HS-27A (cell line): ENCODE data around the gene POU4F3.
"Not testable (repeated sequence)": the region's sequence is repeated elsewhere in the genome, so short reads cannot be mapped to it uniquely, and the experiment has no call there.

Experiments used
- DNase-seq: peaks from one replicate; pipeline ENCODE4 v3.0.0-alpha.2; 2012; ENCODE audit warnings: low read depth, missing footprints

The POU4F3 gene

DNA sequence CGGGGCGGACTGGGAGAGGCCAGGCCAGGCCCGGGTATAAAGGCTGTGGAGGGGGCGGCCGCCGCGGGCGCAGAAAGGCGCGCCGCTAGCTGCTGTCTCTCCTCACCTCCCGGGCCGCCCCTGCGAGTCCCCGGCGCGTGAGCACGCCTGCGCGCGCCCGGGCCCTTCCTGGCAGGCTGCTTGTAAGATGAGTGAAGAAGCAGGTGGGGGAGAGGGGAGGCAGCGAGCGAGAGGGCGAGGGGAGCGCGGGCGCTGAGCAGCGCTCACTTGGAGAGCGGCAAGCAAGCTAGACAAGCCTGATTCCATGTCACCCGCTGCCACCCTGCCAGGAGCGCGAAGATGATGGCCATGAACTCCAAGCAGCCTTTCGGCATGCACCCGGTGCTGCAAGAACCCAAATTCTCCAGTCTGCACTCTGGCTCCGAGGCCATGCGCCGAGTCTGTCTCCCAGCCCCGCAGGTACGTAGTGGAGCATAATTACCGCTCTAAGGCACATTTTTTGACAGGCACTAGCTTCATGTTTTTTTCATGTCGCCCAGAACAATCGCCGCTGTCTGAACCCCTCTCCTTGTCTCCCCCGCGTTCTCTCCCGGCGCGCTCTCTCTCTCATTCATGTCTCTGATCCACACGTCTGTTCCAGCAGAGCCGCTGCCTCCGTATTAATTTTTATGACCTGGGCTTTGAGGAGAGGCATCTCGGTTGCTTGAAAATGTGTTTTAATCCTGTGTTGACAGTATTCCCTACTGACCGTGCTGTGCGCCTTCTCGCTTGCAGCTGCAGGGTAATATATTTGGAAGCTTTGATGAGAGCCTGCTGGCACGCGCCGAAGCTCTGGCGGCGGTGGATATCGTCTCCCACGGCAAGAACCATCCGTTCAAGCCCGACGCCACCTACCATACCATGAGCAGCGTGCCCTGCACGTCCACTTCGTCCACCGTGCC is at the start of gene POU4F3:
Gene POU4F3, plus strand, starts transcription at position 66 of the 941 bp plus-strand sequence. Its CDS starts 274 bp downstream, at position 340.
- DNase-seq, result no peak

- no peak for DNase-seq
Observed at GRCh38 chr5:146290318-146290717, 48.3 kb upstream of the POU4F3 start.

DNA sequence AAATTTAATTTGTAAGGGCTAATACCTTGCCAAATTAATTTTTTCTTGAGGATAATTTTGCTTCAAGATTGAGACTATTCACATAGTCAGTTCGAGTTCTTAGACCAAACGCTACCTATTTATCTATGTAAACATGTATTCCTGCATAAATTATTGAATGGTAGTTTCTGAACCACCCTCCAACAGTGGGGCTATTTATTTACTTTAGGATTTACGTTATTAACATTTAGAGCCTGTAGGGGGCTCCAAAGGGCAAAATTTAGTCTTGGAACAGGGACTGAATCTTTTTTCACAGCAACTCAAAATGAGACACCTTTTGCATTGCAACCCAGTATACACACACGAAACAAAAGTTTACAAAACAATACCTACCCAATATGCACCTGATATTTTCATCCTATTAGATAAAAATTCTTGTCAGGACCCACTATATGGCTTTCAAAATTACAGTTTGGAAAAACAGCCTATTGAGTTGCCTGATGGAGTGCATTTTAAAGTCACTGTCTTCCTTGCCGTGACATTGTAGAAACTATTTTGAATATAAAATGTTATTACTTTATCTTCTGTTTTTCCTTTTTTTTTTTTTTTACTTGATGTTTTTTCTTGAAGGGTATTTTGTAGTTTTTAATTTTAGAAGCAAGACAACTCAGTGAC is 47.1 kb upstream of the POU4F3 start:
- DNase-seq, result no peak

DNA sequence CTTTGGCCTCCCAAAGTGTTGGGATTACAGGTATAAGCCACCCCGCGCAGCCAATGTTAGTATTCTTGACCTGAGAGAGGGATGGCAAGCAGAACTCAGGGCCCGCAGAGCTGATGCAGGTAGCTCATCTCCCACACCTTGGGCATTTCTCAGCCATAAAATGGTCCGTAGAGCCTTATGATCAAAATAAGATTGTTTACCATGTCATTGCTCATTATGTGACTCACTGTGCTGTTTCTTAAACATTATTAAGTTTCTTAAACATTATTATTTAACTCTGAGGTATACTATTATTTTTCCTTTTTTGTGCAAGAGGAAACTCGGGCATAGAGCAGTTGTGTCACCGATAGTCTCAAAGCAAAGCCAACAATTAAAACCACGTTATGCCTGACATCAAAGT is 42.4 kb upstream of the POU4F3 start:
- DNase-seq, result no peak

- not testable (repeated sequence) for DNase-seq
Observed at GRCh38 chr5:146298920-146299319, 39.7 kb upstream of the POU4F3 start.

DNA sequence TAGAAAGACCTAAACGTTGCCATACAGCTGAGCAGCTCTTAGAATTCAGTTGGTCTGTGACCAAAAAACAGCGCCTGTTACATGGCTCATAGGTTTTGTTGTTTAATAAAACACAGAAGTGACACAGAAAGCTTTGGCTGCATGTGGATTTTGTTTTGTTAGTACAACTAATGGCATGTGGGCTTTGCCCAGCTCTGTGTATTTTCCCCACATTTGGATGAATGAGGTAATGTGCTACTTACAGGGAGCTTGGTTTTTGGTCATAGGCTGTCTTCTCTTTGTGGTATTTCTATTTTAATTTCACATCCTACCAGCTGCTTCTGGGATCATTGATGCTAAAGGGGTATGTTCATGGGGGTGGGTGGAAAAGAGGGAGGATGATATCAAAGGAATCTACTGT is 37.0 kb upstream of the POU4F3 start:
- no peak for DNase-seq

GRCh38 chr5:146302406-146302805 is 36.2 kb upstream of the POU4F3 start:
- no peak for DNase-seq

- no peak for DNase-seq
Observed at GRCh38 chr5:146306838-146307237, 31.8 kb upstream of the POU4F3 start.

DNA sequence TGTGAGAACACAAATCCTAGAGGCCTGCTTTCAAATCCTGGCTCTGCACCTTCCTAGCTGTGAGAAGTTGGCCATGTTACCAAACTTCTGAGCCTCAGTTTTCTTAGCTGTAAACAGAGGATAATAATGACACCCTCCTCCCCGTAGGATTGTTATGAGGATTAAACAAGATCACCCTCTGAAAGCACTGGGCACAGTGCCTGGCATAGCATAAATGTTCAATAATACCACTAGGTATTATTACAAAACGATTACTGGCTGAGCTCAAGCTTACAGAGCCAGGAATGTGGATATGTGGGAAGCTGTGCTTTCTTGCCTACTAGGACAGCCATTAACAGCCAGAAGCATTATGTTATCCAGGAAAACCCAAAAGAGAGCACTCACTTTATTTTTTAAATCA is 30.8 kb upstream of the POU4F3 start:
- DNase-seq, result no peak

DNA sequence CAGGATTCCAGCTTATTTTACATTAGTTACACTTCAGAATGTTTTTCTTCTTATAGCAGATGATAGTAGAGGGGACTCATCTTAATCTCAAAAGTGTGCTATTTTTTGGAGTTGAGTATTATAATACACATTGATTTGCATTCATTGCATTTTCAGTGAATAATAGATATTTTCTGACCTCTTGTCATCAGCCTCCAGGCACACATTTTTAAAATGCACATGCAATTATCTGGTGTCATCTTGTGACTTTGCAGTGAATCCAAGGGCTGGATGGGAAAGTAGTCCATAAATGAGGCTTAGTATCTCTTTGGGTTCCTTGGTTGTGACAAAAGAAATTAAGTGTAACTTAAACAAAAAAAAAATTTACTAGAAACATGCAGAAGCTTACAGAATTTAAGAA is 28.1 kb upstream of the POU4F3 start:
- no peak for DNase-seq

GRCh38 chr5:146311278-146311677 is 27.4 kb upstream of the POU4F3 start:
- no peak for DNase-seq

DNA sequence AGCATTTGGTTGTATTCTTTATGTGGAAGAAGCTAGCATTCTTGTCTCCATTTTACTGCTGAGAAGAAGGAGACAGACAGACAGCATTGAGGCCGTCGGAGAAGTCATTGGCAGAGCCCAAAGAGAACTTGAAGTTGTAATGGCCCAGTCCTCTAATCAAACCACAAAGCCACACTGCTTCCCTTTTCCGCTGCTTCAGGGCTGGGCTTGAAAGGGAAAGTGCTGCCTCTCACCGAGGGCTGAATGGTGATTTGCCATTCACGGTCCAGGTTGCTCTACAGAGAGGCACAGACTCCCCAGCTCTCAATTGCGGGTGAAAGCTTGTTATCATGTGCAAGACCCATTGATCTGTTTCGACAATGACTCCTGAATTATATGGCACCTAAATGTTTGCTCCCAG is 25.6 kb upstream of the POU4F3 start:
- DNase-seq, result no peak

GRCh38 chr5:146321571-146321970 is 17.1 kb upstream of the POU4F3 start:
- DNase-seq, result no peak

DNA sequence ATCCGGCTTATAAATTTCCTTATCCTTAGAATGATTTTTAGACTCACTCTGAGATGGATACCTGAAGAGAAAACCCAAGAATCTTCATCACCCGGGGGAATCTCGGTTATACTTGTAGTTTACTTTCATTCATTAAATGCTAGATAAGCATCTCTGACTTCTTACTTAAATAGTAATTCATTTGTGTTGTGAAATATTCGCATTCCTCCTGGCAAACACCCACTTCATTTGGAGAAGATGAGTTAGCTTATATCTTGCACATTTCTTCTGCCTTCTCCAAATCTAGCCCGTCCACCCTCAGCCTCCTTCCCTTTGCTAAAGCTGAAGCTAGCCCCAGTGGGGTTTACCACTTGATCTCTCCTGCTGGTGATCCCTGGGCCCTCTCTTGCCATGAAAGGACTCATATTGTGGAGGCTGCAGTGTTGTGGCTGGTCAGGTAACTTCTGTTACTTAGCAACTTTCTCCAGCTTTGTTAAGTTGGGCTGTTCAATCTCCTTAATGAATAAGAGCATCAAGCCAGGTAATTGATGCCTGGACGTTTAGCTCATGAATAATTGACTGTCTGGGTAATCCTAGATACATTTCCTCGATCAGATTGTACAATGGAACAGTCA is 11.3 kb upstream of the POU4F3 start:
- no peak for DNase-seq

GRCh38 chr5:146327989-146328388 is 10.7 kb upstream of the POU4F3 start:
- no peak for DNase-seq

GRCh38 chr5:146329697-146330096 is 8.9 kb upstream of the POU4F3 start:
- DNase-seq, result no peak

DNA sequence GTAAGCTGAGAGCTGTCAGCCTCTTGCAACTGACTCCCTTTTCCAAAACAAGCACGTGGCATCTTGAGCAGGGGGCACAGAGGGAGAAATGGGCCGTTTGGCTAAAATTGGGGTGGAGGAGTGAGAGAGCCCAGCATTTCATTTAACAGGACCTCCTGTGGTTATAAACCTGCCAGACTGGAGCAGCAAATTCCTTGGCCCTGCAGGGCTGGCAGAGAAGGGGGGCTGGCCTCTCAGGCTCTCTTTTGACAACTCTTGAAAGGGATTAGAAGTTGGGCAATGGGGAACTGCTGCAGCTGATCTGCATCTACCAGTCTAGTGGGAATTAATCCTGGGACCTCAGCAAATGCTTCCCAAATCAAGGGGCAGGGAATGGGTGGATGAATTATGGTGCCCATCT is 7.2 kb upstream of the POU4F3 start:
- no peak for DNase-seq

DNA sequence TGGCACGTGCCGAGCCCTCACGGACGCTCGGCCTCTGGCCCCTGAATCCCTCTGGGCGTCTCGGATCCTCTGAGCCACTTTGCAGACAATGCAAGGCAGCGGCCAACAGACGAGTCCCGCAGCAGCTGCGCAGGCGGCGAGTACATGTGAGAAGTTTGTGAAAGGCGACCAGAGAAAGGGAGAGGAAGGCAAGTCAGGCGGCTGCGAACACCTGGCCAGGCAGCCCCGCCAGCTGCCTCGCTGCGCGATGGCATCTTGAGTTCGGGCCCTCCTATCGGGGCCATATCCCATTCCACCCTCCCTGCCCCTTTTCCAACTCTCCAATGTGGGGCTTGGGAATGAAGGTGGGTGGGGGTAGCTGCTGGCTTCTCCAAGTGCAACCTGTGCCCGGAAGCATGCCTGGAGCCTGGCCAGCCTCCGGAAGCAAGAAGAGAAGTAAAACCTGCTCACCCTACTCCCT is 4.5 kb upstream of the POU4F3 start:
- DNase-seq, result no peak

DNA sequence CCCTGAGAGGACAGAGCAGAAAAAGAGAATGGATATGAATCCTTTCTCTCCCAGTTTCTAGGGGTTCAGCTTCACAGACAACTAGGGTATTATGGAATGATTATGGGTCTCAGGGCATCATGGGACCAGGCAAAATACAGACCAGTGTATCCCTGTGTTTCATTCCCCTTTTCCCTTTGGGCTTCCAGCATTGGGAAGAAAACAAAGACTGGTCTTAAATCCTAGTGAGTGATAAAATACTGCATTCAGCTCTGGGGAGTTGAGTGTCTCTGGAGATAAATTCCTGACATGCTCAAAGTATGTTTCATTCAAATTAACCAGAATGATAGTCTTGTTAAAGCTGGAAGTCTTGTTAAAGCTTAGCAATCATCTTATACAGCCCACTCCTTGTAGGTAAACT is 2.4 kb upstream of the POU4F3 start:
- no peak for DNase-seq

GRCh38 chr5:146337264-146337904 is 1.3 kb upstream of the POU4F3 start:
- DNase-seq, result no peak

- DNase-seq, result no peak
Observed at GRCh38 chr5:146337928-146338327, 711 bp upstream of the POU4F3 start.

DNA sequence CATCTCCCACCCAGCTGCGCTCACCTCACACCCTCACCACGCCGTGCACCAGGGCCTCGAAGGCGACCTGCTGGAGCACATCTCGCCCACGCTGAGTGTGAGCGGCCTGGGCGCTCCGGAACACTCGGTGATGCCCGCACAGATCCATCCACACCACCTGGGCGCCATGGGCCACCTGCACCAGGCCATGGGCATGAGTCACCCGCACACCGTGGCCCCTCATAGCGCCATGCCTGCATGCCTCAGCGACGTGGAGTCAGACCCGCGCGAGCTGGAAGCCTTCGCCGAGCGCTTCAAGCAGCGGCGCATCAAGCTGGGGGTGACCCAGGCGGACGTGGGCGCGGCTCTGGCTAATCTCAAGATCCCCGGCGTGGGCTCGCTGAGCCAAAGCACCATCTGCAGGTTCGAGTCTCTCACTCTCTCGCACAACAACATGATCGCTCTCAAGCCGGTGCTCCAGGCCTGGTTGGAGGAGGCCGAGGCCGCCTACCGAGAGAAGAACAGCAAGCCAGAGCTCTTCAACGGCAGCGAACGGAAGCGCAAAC is 1.1 kb downstream of the POU4F3 start:
- no peak for DNase-seq
